Suppressor macrophage treated with lipopolysaccharide for 1 hour (primary cell): Measurements from ENCODE around the gene SNORC.
A peak's percentile ranks its signal among the peaks of the same experiment; 100 is the strongest.

Experiments used
- DNase-seq, 3 donors: peaks; one replicate each; pipeline ENCODE4 v3.0.0-alpha.2; 2020 to 2022

SNORC gene

DNA sequence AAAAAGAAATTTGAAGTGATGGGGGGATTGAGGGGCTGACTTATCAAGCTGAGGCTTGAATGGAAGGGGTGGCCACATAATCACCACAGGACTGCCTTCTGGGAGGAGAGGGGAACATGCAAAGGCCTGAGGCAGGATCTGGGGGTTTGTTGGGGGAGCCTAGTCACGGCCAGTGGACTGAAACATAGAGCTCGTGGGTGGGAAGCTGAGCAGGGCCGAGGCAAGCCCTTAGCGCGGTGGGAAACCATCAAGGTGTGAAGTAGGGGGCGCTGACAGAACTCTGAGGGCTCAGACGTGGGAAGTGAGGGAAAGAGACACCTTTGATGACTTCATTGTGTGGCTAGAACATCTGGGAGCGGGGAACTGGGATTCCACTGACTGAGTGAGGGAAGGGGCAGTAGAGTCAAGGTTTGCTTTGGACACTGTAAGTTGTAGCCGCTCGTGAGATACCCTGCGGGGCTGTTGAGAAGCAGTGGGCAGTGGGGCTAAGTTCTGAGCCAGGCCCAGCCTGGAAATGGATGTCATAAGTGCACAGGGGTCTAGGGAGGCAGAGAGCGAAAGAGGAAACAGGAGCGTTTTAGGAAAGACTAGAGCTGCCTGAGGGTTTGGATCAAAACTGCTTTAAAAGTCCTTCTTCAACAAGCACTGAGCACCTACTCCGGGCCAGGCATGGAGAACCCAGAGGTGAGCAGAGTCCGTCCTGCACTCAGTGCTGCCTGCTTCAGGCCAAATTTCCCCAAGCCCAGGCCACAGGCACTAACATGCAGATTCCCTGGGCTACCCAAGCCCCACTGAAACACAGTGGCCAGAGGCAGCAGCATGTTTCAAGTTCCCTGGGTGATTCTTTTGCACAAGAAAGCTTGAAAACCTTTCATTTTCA, 686 bp upstream of the SNORC start:
- DNase-seq: no peak

DNA sequence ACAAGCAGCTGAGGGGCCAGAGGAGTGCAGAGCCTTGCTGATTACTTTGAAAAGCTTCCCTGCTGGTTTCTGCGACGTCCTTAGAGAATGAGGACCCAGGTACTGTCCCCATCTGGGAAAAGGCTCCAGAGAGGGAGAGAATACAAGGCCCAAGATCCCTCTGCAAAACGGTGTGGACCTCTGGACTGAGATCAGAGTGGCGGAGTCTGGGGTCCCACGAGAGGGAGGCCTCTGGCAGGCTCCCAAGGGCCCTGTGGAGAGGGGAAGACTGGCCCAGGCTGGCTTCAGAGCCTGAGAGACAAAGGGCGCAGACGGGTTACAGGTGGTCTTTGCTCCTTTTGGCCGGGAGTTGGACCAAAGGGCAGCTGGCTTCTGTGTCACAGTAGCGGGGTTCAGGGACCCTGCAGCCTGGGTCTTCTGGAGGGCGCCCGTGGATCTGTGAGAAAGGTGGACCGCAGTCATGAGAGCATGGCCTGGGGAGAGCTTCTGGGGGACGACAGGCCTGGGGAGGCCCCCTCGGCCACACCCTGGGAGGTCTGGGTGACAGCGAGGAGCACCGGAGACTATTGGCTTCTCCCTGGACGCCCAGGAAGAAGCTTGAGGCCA, 805 bp downstream of the SNORC start:
- no peak for DNase-seq

DNA sequence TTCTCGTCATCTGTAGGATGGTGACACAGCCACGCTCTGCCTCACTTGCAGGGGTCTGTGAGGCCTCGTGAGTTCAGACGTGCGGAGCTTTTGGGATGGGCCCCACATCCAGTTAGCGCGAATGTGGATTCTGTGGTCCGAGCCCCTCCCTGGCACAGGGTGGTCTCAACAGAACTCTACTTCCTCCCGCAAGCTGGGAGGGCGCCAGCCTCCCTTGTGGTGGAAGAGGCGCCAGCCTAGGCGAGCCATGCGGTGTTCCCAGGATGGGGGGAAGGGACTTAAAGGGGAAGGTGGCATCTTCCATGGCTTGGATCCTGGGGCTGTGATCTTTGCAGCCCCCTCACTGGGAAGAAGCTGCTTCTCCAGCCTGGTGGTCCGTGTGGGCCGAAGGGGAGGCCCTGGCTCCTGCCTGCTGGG, 1.4 kb downstream of the SNORC start:
- no peak for DNase-seq

DNA sequence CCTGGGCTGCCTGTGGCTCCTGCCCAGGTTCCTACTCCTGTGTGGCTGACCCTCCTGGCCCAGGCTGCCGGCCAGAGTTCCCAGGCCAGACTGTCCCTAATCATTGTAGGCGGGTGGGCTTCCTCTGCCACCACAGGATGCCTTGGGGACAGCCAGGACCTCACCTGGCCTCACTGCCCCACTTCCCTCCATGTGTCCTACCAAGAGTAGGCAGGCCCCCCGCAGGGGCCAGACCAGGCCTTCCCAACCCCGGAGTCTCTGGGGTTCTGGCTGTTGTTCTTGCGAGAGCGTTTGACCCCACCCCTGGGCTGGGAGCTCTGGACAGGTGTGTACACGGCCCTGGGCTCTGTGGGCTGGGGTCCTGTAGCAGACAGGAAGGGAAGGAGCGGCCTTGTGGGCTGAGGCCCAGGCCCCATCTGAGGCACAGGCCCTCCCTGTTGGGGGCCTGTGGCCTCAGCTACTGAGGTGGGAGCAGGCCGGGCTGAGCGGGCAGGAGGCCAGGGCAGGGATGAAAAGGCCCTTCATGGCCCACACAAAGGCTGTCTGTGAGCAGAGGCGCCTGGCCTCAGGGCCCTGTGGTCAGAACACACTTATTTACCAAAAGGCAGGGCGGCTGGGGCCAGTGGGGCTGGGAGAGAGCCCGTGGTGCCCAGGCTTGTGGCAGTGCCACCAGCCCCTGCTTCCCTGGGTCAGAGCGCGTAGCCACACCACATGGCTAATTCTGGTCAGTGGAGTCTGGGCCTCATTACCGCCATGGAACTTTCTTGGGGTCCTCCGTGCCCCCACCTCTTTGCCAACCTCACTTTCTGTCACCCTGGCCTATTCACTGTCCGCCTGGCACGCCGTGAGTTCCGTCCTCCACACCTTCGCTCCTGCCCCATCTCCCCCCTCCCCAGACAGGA, 2.0 kb downstream of the SNORC start:
- DNase-seq: no peak

DNA sequence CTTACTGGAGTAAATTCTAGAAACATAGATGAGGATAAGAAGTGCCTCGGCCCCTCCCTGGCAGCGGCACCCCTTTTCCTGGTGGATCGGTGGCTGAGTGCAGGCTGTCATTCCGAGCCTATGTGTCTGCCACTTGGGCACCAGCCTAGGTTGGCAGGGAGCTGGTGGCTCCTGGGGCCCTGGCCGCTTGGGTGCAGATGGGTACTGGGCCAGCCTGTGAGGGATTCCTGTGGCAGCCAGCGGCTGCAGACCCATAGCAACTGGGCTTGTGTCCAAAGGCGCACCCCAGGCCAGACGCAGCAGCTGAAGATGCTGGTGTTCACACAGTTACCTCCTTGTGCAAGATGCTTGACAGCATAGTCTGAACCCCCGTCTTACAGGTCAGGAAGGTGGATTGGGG, 2.8 kb downstream of the SNORC start:
- DNase-seq: no peak

DNA sequence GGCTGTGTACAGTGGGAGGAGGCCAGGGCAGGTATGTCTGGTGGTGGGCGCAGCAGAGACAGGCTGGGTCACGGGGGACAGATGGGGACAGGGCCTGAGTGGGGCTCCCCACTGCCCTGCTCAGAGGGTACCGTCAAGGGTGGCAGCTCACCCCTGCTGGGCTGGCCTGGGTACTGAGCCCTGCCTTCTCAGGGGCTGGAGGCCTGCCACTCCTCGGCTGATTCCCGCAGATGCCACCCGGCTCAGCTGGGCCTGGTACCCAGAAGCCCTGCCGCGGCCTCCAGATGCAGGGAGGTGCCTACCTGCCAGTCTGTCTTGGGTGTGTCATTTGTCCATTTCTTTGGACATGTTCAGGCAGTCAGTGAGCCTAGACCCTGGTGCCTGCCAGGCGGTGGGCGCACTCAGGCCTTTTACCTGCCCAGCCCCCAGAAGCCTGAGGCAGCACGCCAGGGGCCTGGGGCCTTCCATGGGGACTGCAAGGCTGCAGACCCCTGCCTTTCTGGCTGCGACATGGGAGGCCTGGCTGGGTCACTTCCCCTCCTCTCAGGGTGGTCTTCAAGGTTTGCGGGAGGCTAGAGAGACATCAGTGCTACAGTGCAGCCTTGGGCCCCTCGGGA, 3.3 kb downstream of the SNORC start:
- DNase-seq: no peak

DNA sequence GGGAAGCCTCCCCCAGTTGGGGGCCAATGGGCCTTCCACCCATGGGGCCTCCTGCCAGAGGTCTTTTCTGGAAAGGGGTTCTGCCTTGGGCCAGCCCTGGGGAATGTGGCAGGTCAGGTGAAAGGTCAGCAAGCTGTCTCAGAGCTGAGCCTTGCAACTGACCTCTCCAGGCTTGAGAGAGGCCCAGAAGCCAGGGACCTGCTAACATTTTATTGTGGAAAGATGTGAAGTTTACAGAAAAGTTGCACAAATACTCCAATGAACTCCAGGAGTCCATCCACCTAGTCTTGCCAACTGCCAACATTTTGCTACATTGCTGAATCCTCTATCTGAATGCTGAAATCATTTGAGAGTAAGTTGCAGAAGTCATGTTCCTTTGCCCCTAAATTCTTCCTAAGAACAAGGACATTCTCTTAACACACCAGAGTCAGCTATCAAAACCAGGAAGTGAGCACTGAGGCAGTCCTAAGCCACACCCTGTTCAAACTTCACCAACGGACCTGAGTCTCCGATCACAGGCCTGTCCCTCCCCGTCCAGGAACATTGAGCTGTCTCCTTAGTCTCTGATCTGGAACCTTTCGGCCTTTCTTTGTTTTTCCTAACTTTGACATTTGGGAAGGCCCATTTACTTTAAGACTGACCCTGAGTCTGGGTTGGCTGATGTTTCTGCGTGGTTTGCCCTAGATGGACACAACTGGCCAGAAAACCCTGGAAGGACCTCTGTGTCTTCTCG, 4.0 kb downstream of the SNORC start:
- DNase-seq: peak; percentile 25 to 49 (median 47)

DNA sequence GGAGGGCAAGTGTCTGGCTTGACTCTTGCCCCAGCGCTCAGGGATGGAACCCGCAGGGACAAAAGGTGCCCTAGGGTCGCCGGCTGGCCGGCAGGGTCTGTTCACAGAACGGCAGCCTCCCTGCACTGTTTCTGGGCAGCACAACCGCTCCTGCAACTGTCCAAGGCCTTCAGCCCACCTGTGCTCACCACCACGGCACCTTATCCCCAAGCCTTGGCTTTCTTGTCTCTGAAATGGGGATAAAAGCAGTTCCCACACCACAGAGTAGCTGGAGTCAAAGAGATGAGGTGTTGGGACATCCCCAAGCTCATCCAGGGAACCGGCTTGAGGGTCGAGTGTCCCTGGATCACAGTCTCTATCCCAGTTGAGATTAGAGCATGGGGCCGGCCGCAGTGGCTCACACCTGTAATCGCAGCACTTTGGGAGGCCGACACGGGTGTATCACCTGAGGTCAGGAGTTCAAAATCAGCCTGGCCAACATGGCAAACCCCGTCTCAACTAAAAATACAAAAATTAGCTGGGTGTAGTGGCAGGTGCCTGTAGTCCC, 4.7 kb downstream of the SNORC start:
- DNase-seq: no peak

DNA sequence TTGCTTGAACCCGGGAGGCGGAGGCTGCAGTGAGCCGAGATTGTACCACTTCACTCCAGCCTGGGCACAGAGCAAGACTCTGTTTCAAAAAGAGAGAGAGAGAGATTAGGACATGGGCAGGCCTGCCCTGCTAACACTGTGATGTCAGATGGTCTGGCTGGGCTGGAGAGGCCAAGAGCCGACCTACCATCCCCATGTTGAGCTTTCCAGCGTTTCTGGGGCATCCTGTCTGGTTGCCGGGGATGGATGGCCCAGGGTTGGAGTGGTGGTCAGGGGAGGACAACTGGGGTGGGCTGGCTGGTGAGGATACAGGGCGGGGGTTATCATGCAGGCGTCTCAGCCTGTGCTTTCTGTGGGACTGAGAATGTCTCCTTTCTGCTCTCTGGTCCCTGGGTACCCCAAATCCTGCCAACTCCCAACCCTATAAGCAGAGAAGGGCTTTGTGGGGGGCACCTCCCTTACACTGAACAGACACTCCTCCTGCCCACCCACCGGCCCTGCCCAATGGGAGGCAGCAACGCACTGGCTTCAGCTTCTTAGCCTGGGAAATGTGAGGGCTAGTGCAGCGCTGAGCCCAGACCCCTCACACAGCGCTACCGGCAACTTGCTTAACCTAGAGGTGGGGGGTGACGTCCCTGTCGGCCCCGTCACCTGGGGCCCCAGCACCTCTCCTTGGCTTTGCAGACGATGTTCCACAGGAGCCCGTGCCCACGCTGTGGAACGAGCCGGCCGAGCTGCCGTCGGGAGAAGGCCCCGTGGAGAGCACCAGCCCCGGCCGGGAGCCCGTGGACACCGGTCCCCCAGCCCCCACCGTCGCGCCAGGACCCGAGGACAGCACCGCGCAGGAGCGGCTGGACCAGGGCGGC, 5.4 kb downstream of the SNORC start:
- no peak for DNase-seq

DNA sequence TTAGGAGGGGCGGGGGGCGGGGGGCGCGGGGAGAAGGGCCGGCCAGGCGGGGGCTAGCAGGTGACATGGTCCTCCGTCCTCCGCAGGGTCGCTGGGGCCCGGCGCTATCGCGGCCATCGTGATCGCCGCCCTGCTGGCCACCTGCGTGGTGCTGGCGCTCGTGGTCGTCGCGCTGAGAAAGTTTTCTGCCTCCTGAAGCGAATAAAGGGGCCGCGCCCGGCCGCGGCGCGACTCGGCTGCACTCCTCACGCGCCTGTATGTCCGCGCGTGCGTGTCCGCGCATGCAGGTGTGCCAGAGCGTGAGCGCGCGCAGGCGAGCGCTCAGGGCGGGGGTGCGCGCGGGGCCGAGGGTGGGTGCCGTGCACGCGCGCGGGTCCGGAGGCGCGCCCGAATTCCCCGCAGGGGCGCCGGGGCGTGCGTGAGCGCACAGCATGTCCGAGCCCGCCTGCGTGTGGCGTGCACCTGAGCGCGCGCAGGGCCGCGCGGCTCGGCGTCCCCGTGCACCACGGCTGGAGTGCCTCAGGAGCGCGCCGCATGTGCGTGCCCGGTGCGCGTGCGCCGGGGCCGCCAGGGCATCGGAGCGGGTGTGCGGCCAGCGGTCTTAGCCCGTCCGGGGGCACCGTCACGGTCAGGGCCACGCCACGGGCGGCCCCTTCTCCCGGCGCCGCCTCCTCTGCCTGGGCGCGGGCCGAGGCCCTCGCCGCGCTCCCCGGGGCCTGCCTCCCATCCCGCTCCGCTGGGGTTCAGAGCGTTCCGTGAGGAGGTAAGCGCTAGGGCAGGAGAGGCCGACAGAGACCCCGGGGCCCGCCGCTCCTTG, 6.3 kb downstream of the SNORC start:
- peak in 1 of 3 donors; percentile 21 for DNase-seq

DNA sequence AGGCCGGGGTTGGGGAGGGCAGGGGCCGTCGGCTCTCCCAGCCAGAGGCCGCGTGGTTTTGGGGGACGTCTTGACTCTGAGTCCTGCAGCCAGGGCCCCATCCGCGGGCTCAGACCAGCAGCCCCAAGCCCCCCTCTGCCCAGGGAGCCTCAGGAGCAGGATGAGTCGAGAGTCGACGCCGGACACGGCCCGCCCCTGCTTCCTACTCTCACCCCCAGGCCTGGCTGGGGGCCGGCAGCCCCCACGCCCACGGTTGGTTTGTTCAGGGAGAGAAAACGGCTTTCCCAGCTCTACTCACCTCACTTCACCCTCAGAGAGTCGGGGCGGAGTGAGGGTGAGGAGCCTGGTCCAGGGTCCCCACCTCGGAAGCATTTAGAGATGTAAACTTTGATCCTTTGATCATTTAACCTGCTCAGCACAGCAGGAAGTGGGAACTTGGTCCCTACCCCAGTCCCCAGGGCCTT, 6.9 kb downstream of the SNORC start:
- no peak for DNase-seq

DNA sequence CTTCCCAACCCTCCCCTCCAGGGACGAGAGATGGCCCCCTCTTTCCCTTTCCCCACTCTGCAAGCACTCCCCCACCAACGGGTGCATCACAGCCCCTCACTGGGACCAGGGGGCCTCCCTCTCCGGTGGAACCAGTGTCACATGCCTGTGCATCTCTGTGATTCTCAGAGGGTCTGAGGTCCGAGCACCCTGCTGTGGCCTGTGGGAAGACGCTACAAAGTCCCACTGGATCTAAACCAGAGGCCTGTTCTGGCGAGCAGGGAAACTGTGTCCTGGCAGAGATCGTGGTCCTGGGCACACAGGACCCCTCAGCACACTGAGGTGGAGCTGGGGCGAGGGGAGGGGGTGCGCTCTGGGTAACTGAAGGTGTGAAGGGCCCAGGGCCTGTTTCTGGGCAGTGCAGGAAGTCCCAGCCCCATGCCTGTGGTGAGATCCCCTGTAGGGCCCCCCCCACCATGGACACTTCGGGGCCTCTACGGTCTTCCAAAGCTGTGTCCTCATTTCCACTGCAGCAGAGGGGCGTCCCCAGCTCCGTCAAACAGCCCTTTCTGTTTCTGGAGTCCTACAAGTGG, 8.0 kb downstream of the SNORC start:
- DNase-seq: no peak

DNA sequence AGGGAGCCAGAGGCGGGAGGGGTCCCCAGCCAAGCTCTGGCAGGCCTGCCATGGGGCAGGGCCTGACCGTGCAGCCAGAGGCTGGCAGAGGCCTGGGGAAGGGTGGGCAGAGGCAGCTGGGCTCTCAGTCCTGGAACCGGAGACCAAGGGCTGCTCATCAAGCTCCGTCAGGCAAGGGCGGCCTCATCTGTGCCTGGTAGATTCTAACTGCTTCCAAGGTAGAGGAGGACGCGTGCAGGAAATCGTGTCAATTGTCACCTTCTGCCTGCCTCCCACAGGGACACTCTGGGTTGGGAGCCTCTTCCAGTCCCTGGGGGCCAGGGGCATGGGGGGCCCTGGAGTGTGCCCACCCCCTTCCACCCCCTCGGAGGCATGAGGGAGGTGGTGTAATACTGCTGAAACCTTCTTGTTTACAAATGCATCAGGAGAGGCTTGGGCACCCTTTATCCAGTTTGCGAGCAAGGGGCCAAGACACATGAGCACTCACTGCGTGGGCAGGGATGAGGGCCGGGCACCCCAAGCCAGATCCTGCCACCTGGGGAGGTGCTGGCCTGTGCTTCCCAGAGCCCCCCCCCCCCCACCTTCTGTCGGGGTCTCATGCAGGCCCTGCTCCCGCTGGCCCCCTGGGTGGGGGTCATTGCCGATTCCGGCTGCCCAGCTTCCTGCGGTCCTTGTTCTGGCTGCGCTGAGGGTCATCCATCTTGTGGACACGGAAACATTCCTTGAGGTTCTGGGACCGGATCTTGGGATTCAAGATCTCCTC, 9.0 kb downstream of the SNORC start:
- DNase-seq: no peak

DNA sequence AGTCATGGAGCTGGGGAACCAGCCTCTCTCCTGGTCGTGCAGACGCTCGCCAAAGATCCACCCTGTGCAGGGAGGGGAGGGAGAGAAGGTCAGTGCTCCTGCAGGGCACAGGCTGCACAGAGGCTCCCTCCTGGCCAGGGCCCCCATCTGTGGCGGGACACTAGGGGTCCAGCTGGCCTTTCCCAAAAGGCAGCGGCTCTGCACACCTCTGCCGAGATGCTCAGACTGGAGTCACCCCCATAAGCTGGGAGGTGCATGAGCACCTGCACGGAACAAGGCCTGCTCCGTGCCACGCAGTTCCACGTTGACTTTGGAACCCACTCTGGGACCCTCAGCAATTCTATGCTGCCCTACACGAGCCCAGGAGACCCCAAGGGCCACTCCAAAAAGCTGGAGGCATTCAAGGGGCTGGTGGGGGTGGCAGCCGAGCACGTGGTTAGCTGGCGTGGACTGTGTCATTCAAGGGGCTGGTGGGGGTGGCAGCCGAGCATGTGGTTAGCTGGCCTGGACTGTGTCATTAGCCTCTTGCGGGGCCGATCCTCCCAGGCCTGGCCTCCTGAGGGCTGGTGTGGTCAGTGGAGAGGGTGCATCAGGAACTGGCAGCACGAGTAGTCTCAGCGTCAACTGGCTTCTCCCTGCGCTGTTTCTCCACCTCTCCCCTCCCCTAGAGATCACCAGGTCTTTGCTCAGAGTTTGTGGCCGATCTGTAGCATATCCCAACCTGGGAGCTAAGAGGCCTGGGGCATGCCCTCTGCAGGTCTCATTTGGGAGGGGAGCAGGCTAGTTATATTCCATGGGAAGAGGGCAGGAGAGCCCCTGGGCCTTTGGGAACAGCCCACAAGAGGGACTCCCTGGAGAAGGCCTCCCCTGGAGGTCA, 9.8 kb downstream of the SNORC start:
- DNase-seq: no peak

DNA sequence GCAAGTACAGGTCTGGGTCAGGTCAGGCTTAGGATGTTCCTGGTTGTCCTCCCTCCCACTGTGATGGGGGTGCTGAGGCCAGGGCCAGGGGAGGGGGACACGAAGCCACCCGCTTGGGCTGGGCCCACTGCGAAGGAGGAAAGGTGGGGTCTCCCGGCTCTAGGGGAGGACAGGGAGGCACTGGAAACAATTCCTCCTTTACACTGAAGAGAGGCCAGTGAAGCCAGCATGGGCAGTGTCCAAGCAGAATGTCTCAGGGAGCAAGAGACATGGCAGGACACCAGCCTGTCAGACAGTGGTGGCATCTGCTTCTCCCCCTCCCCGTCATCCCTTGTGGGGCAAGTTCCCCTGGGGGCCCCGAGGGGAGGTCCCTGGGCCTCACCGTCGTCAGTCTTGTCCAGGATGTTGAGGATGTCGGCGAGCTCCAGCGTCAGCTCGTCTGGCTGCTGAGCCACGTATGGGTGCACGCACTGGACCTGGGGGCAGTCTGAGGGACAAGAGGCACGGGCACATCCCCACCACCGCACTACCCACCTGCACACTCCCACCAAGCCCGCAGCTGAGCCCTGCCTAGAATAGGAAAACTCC, 10.8 kb downstream of the SNORC start:
- no peak for DNase-seq

DNA sequence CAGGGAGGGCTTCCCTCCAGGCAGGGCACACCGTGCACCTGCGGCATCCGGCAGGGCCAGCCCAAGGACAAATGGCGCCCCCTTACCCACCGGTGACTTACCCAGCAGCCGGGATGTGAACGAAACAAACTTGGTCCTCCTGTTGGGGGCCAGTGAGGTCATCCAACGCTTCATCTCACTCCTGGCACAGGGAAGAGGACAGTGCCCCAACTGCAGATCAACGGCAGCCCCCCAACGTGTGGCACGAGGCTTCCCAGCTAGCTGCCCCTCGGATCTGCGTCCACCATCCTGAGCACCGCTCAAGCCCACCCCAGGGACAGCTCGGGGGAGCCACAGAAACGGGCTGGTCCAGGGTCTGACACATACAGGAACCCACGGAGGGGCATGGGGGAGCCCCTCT, 12.0 kb downstream of the SNORC start:
- DNase-seq: no peak

DNA sequence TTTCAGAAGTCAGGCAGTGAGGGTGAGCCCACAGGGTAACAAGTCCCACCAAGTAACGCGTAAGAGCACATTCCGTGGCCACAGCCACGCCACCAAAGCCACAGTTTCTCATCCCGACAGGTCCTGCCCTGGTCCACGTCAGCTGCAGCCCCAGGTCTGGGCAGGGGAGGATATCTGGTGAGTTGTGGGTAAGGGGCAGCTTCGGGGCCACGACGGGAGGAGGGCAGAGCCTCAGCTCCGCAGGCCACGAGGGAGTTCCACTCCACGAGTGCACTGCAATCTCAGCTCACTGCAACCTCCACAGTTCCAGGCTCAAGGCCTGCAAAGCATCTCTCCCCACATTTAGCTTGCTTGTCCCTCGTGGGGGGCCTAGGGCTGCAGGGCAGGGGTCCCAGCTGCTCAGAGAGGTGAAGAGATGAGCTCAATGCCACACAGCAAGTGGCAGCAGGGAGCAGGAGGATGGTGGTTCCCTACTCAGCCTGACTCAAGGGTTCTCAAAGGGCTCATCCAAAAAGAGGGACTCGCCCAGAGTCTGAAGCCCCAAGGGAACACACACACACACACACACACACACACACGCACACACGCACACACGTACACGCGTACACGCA, 12.5 kb downstream of the SNORC start:
- DNase-seq: no peak
